ENCODE data around the gene OR1C1. TPM values are rescaled to one million over a fixed set of nuclear protein-coding genes. Genes with fewer than 3 reads are reported as not detected.
"Not testable (repeated sequence)": the region's sequence is repeated elsewhere in the genome, so short reads cannot be mapped to it uniquely, and the experiment has no call there.

OR1C1 gene
- total and polyA plus RNA-seq, 12 donors = not detected

DNA sequence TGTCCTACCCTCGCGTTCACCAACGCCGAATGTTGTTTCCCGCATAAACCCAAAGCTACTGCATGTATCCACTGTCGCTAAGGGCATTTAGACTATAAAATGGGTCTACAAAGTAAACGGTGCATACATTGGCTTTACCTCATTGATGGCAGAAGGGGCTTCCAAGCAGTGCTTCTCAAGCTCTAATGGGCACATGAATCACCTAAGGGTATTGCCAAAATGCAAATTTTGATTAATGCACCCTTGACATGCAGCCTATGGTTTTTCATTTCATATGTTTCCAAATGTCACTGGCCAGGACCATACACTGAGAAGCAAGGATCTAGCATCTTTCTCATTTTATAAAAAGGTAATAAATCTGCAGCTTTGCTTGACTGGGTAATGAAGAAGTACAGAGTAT, 46.6 kb downstream of the OR1C1 start:
- peaks cover 0 to 7% (median 0%) of the 10 kb centered on the region in 11 donors for H3K9me3 ChIP-seq
- 83 to 96% methylated on average over 7 of the region's 7 CpGs for WGBS, 2 donors
- no peak for ATAC-seq
- H3K4me1 ChIP-seq = no peaks in the 10 kb centered on the region
- no peak overlapping the region for H3K4me3 ChIP-seq
- no peak for DNase-seq
- intact Hi-C loops (cut with DNase I) = no loop called here
- TF ChIP-seq, protein P1, sequence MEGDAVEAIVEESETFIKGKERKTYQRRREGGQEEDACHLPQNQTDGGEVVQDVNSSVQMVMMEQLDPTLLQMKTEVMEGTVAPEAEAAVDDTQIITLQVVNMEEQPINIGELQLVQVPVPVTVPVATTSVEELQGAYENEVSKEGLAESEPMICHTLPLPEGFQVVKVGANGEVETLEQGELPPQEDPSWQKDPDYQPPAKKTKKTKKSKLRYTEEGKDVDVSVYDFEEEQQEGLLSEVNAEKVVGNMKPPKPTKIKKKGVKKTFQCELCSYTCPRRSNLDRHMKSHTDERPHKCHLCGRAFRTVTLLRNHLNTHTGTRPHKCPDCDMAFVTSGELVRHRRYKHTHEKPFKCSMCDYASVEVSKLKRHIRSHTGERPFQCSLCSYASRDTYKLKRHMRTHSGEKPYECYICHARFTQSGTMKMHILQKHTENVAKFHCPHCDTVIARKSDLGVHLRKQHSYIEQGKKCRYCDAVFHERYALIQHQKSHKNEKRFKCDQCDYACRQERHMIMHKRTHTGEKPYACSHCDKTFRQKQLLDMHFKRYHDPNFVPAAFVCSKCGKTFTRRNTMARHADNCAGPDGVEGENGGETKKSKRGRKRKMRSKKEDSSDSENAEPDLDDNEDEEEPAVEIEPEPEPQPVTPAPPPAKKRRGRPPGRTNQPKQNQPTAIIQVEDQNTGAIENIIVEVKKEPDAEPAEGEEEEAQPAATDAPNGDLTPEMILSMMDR (IDR thresholded peaks at IDR 0.05) = no peak
- no peaks in the 10 kb centered on the region for H3K36me3 ChIP-seq
- no peaks in the 10 kb centered on the region for H3K27me3 ChIP-seq
- H3K27ac ChIP-seq = no peak overlapping the region

DNA sequence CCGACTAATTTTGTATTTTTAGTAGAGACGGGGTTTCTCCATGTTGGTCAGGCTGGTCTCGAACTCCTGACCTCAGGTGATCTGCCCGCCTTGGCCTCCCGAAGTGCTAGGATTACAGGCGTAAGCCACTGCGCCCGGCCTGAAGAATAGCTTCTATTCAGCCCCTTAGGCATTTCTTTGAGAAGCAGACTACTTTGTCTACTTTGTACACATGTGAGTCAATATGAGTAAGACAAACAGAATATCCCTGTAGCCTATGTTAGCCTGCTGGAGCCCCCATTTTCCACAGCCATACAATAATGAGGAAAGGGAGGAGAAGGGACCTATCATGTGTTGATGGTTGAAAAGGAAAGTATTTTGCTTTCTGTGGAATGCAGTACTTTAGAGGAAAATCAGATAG, 49.7 kb downstream of the OR1C1 start:
- intact Hi-C loops (cut with DNase I); DNase-seq; H3K27ac ChIP-seq; H3K4me3 ChIP-seq; H3K36me3 ChIP-seq; H3K9me3 ChIP-seq; ATAC-seq; H3K27me3 ChIP-seq; H3K4me1 ChIP-seq: not testable (repeated sequence)
- WGBS, 2 donors = 88 to 93% methylated on average over 8 of the region's 8 CpGs

Other genes starting within 250 kb of the OR1C1 start
- gene OR2C3, start 224.1 kb downstream of the OR1C1 start, total RNA-seq = under 1 TPM in 1 of 10 donors, not detected in 9; 0.02 TPM
- gene OR2C3, start 224.1 kb downstream of the OR1C1 start, polyA plus RNA-seq = under 1 TPM in 1 of 2 donors, not detected in 1; under 0.01 TPM
- gene GCSAML, start 211.4 kb downstream of the OR1C1 start, total RNA-seq = under 1 TPM in 3 of 10 donors, not detected in 7; 0.05 to 0.44 (median 0.22) TPM
- gene GCSAML, start 211.4 kb downstream of the OR1C1 start, polyA plus RNA-seq = under 1 TPM in 1 of 2 donors, not detected in 1; under 0.01 TPM
- gene OR2G2, start 172.2 kb downstream of the OR1C1 start, total RNA-seq = not detected
- gene OR2G2, start 172.2 kb downstream of the OR1C1 start, polyA plus RNA-seq = not detected
- gene OR2G3, start 155.0 kb downstream of the OR1C1 start, total RNA-seq = not detected
- gene OR2G3, start 155.0 kb downstream of the OR1C1 start, polyA plus RNA-seq = not detected
- gene OR13G1, start 80.8 kb downstream of the OR1C1 start, total RNA-seq = not detected
- not detected for gene OR13G1, start 80.8 kb downstream of the OR1C1 start, polyA plus RNA-seq
- gene OR6F1, start 43.9 kb downstream of the OR1C1 start, total RNA-seq = not detected
- not detected for gene OR6F1, start 43.9 kb downstream of the OR1C1 start, polyA plus RNA-seq
- gene OR14K1, start 21.9 kb downstream of the OR1C1 start, total RNA-seq = not detected
- not detected for gene OR14K1, start 21.9 kb downstream of the OR1C1 start, polyA plus RNA-seq
- gene OR14A2, start 12.4 kb downstream of the OR1C1 start, total RNA-seq = not detected
- gene OR14A2, start 12.4 kb downstream of the OR1C1 start, polyA plus RNA-seq = not detected
- not detected for gene OR14A16, start 63.6 kb upstream of the OR1C1 start, total RNA-seq
- gene OR14A16, start 63.6 kb upstream of the OR1C1 start, polyA plus RNA-seq = not detected
- not detected for gene OR11L1, start 81.3 kb upstream of the OR1C1 start, total RNA-seq
- not detected for gene OR11L1, start 81.3 kb upstream of the OR1C1 start, polyA plus RNA-seq
- gene TRIM58, start 96.6 kb upstream of the OR1C1 start, total RNA-seq = under 1 TPM in 9 of 10 donors, not detected in 1; 0.09 to 0.85 (median 0.33) TPM
- under 1 TPM in 1 of 2 donors, not detected in 1; 0.06 TPM for gene TRIM58, start 96.6 kb upstream of the OR1C1 start, polyA plus RNA-seq
- under 1 TPM in 1 of 10 donors, not detected in 9; 0.26 TPM for gene OR2W3, start 135.0 kb upstream of the OR1C1 start, total RNA-seq
- under 1 TPM in 1 of 2 donors, not detected in 1; 0.06 TPM for gene OR2W3, start 135.0 kb upstream of the OR1C1 start, polyA plus RNA-seq
- gene OR2T8, start 159.7 kb upstream of the OR1C1 start, total RNA-seq = not detected
- gene OR2T8, start 159.7 kb upstream of the OR1C1 start, polyA plus RNA-seq = not detected
- gene OR2AJ1, start 164.3 kb upstream of the OR1C1 start, total RNA-seq = not detected
- not detected for gene OR2AJ1, start 164.3 kb upstream of the OR1C1 start, polyA plus RNA-seq
- not detected for gene OR2L8, start 188.3 kb upstream of the OR1C1 start, total RNA-seq
- not detected for gene OR2L8, start 188.3 kb upstream of the OR1C1 start, polyA plus RNA-seq
- gene OR2AK2, start 204.7 kb upstream of the OR1C1 start, total RNA-seq = not detected
- gene OR2AK2, start 204.7 kb upstream of the OR1C1 start, polyA plus RNA-seq = not detected